ELR (cell line): ENCODE results near the gene SYTL3.

Source experiments
- DNase-seq: peaks from one replicate; pipeline ENCODE4 v3.0.0-alpha.2; 2015; ENCODE audit warnings: low read depth

The SYTL3 gene

GRCh38 chr6:158722176-158722729 is 72.4 kb downstream of the SYTL3 start:
- no peak for DNase-seq

GRCh38 chr6:158725704-158726103 is 75.8 kb downstream of the SYTL3 start:
- DNase-seq, result no peak

- no peak for DNase-seq
Observed at GRCh38 chr6:158729906-158730540, 80.2 kb downstream of the SYTL3 start.

- no peak for DNase-seq
Observed at GRCh38 chr6:158730541-158730907, 80.7 kb downstream of the SYTL3 start.

- no peak for DNase-seq
Observed at GRCh38 chr6:158735009-158735408, 85.2 kb downstream of the SYTL3 start.

- no peak for DNase-seq
Observed at GRCh38 chr6:158737082-158737709, 87.3 kb downstream of the SYTL3 start.

GRCh38 chr6:158737710-158738615 is 88.1 kb downstream of the SYTL3 start:
- peak; percentile 78 for DNase-seq

- DNase-seq, result no peak
Observed at GRCh38 chr6:158739673-158740072, 89.8 kb downstream of the SYTL3 start.

- DNase-seq, result no peak
Observed at GRCh38 chr6:158743033-158743651, 93.3 kb downstream of the SYTL3 start.

GRCh38 chr6:158744986-158745430 is 95.2 kb downstream of the SYTL3 start:
- no peak for DNase-seq

- DNase-seq, result no peak
Observed at GRCh38 chr6:158751224-158751623, 101.4 kb downstream of the SYTL3 start.

- no peak for DNase-seq
Observed at GRCh38 chr6:158751921-158752320, 102.1 kb downstream of the SYTL3 start.

- no peak for DNase-seq
Observed at GRCh38 chr6:158752613-158753012, 102.8 kb downstream of the SYTL3 start.

- DNase-seq, result no peak
Observed at GRCh38 chr6:158753811-158754210, 104.0 kb downstream of the SYTL3 start.

GRCh38 chr6:158754738-158755137 is 104.9 kb downstream of the SYTL3 start:
- DNase-seq, result no peak

GRCh38 chr6:158755636-158756035 is 105.8 kb downstream of the SYTL3 start:
- DNase-seq, result no peak

- DNase-seq, result no peak
Observed at GRCh38 chr6:158756126-158756525, 106.3 kb downstream of the SYTL3 start.

- DNase-seq, result no peak
Observed at GRCh38 chr6:158756977-158757752, 107.3 kb downstream of the SYTL3 start.

- DNase-seq, result no peak
Observed at GRCh38 chr6:158757753-158758090, 107.9 kb downstream of the SYTL3 start.

GRCh38 chr6:158758451-158758860 is 108.6 kb downstream of the SYTL3 start:
- no peak for DNase-seq

- no peak for DNase-seq
Observed at GRCh38 chr6:158758941-158759479, 109.2 kb downstream of the SYTL3 start.
